DMS 273 (cell line): ENCODE measurements around the gene PRLR.
A peak's percentile ranks its signal among the peaks of the same experiment; 100 is the strongest.
"Not testable (repeated sequence)": the region's sequence is repeated elsewhere in the genome, so short reads cannot be mapped to it uniquely, and the experiment has no call there.

Experiments used
- DNase-seq: peaks from one replicate; lab custom pipeline; 2025; ENCODE audit not compliant: unreplicated experiment; lab: John Stamatoyannopoulos, UW

Gene PRLR

GRCh38 chr5:35230038-35230611 is at the start of gene PRLR:
PRLR (minus strand) TSS chr5:35230487; CDS start chr5:35089620, 140,867 bp downstream.
- peak; percentile 34 for DNase-seq

GRCh38 chr5:35274839-35275509 is 44.7 kb upstream of the PRLR start:
- no peak for DNase-seq

GRCh38 chr5:35269006-35269405 is 38.7 kb upstream of the PRLR start:
- no peak for DNase-seq

- no peak for DNase-seq
These were observed 36.0 kb upstream of the PRLR start for GRCh38 chr5:35266276-35266675.

GRCh38 chr5:35264509-35264908 is 34.2 kb upstream of the PRLR start:
- no peak for DNase-seq

- no peak for DNase-seq
These were observed 33.1 kb upstream of the PRLR start for GRCh38 chr5:35263266-35263877.

- DNase-seq = no peak
These were observed 23.3 kb upstream of the PRLR start for GRCh38 chr5:35253582-35253981.

- no peak for DNase-seq
These were observed 22.7 kb upstream of the PRLR start for GRCh38 chr5:35252963-35253362.

- DNase-seq = no peak
These were observed 18.8 kb upstream of the PRLR start for GRCh38 chr5:35248843-35249780.

GRCh38 chr5:35247648-35248034 is 17.4 kb upstream of the PRLR start:
- peak; percentile 46 for DNase-seq

GRCh38 chr5:35246900-35247647 is 16.8 kb upstream of the PRLR start:
- DNase-seq = peak; percentile 60

- DNase-seq = peak; percentile 10
These were observed 16.1 kb upstream of the PRLR start for GRCh38 chr5:35246411-35246810.

GRCh38 chr5:35245371-35245770 is 15.1 kb upstream of the PRLR start:
- not testable (repeated sequence) for DNase-seq

GRCh38 chr5:35244171-35244570 is 13.9 kb upstream of the PRLR start:
- no peak for DNase-seq

- no peak for DNase-seq
These were observed 12.5 kb upstream of the PRLR start for GRCh38 chr5:35242702-35243258.

GRCh38 chr5:35240892-35241291 is 10.6 kb upstream of the PRLR start:
- no peak for DNase-seq

GRCh38 chr5:35239911-35240610 is 9.8 kb upstream of the PRLR start:
- DNase-seq = no peak

- no peak for DNase-seq
These were observed 9.2 kb upstream of the PRLR start for GRCh38 chr5:35239476-35239875.

- DNase-seq = no peak
These were observed 7.5 kb upstream of the PRLR start for GRCh38 chr5:35237580-35238376.
